ACC112 (cell line): ENCODE results near the gene ZNF763.
"Not testable (repeated sequence)": the region's sequence is repeated elsewhere in the genome, so short reads cannot be mapped to it uniquely, and the experiment has no call there.

Experiments
- H2AFZ ChIP-seq: fragments of 200-600 bp; sonication (generic); one replicate; pipeline ENCODE4 v1.6.0; 2017; ENCODE audit warnings: antibody characterized with exemption, low read length; ENCODE audit not compliant: unreplicated experiment
- H3K27ac ChIP-seq: fragments of 200-600 bp; sonication (generic); 2 replicates; pipeline ENCODE4 v1.5.1; 2014; ENCODE audit warnings: low read depth, mild to moderate bottlenecking, antibody characterized with exemption, low read length, moderate library complexity
- H3K27me3 ChIP-seq: fragments of 200-600 bp; sonication (generic); 2 replicates; pipeline ENCODE4 v1.6.1; 2014; ENCODE audit warnings: mild to moderate bottlenecking, antibody characterized with exemption, low read length, moderate library complexity, mixed read lengths; ENCODE audit not compliant: insufficient read depth
- H3K36me3 ChIP-seq: fragments of 200-600 bp; sonication (generic); 2 replicates; pipeline ENCODE4 v1.6.1; 2016; ENCODE audit warnings: mild to moderate bottlenecking, antibody characterized with exemption, low read length, moderate library complexity, mixed read lengths; ENCODE audit not compliant: insufficient read depth
- H3K4me1 ChIP-seq: fragments of 200-600 bp; sonication (generic); one replicate; pipeline ENCODE4 v1.6.1; 2016; ENCODE audit warnings: low read length, mixed read lengths; ENCODE audit not compliant: insufficient read depth, unreplicated experiment, control insufficient read depth
- H3K4me3 ChIP-seq: fragments of 200-600 bp; sonication (generic); 2 replicates; pipeline ENCODE4 v1.5.1; 2014; ENCODE audit warnings: mild to moderate bottlenecking, low read depth, low read length
- H3K79me2 ChIP-seq: fragments of 200-600 bp; sonication (generic); one replicate; pipeline ENCODE4 v1.6.0; 2016; ENCODE audit warnings: low read length; ENCODE audit not compliant: control insufficient read depth, unreplicated experiment, insufficient read depth

ZNF763 gene

DNA sequence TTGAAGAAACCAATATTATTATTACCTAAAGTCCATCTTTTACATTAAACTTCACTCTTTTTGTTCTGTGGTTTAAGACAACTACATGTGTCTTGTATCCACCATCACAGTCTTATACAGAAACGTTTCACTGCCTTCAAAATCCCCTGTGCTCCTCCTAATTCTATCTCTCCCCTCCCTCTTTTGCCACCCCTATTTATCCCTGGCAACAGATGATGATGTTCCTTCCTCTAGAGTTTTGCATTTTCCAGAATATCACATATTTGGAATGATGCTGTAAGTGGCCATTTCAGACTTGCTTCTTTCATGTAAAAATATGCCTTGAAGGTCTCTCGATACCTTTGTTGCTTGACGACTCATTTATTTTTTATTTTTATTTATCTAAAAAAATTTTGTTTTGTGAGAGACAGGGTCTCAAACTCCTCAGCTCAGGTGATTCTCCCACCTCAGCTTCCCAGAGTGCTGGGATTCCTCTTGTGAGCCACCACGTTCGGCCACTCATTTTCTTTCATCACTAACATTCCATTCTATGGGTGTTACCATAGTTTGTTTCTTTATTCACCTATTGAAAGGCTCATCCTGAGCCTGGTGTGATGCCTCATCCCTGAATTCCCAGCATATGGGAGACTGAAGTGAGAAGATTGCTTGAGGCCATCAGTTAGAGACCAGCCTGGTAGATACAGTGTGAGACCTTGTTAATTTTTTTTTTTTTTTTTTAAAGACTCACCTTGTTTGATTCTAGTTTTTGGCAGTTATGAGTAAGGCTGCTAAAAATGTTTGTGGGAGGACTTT is 8.4 kb downstream of the ZNF763 start:
- no peak overlapping the region for H3K4me3 ChIP-seq
- H3K36me3 ChIP-seq, result peaks cover 6% of the 10 kb centered on the region
- no peak overlapping the region for H3K27ac ChIP-seq
- no peaks in the 10 kb centered on the region for H3K27me3 ChIP-seq
- H2AFZ ChIP-seq, result no peak overlapping the region
- no peaks in the 10 kb centered on the region for H3K79me2 ChIP-seq
- H3K4me1 ChIP-seq, result no peaks in the 10 kb centered on the region

DNA sequence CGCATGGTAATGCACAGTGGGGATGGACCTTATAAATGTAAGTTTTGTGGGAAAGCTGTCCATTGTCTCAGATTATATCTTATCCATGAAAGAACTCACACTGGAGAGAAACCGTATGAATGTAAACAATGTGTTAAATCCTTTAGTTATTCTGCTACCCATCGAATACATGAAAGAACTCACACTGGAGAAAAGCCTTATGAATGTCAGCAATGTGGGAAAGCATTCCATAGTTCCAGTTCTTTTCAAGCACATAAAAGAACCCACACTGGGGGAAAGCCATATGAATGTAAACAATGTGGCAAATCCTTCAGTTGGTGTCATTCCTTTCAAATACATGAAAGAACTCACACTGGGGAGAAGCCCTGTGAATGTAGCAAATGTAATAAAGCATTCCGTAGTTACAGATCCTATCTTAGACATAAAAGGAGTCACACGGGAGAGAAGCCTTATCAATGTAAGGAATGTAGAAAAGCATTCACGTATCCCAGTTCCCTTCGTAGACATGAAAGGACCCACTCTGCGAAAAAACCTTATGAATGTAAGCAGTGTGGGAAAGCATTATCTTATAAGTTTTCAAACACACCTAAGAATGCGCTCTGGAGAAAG is 13.8 kb downstream of the ZNF763 start:
- Histone ChIP-seq H2AFZ (no peak overlapping the region), H3K79me2 (no peaks in the 10 kb centered on the region), H3K27me3 (no peaks in the 10 kb centered on the region), H3K27ac (no peak overlapping the region), H3K4me3 (no peak overlapping the region), H3K36me3 (peaks cover 12% of the 10 kb centered on the region), H3K4me1 (no peaks in the 10 kb centered on the region)

DNA sequence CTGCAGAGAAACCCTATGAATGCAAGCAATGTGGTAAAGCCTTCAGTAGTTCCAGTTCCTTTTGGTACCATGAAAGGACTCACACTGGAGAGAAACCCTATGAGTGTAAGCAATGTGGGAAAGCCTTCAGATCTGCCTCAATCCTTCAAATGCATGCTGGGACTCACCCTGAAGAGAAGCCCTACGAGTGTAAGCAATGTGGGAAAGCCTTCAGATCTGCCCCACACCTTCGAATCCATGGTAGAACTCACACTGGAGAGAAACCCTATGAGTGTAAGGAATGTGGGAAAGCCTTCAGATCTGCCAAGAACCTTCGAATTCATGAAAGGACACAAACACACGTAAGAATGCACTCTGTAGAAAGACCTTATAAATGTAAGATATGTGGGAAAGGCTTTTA is 14.7 kb downstream of the ZNF763 start:
- no peak overlapping the region for H3K4me3 ChIP-seq
- no peaks in the 10 kb centered on the region for H3K79me2 ChIP-seq

DNA sequence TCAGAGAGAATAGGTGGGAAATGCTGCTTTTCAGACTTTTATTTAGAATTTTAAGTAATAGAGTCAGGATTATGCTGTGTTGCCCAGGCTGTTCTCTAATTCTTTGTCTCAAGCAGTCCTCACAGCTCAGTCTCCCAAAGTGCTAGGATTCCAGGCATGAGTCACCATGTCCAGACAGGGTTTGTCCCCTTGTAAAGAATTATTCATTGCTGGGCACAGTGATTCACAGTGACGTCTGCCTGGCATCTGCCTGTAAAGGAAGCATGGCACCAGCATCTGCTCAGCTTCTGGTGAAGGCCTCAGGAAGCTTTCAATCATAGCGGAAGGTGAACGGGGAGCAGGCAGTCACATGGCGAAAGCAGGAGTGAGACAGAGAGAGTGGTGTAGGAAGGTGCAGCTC is 17.7 kb downstream of the ZNF763 start:
- no peak overlapping the region for H3K4me3 ChIP-seq
- no peak overlapping the region for H3K27ac ChIP-seq
- no peaks in the 10 kb centered on the region for H3K27me3 ChIP-seq
- H3K4me1 ChIP-seq, result no peaks in the 10 kb centered on the region
- H2AFZ ChIP-seq, result no peak overlapping the region
- peaks cover 11% of the 10 kb centered on the region for H3K36me3 ChIP-seq
- H3K79me2 ChIP-seq, result no peaks in the 10 kb centered on the region

More for the DNA sequence above, 14.7 kb downstream of the ZNF763 start:
- H3K27ac ChIP-seq, result no peak overlapping the region
- H3K4me1 ChIP-seq, result no peaks in the 10 kb centered on the region
- H3K36me3 ChIP-seq, result peaks cover 12% of the 10 kb centered on the region
- no peaks in the 10 kb centered on the region for H3K27me3 ChIP-seq
- H2AFZ ChIP-seq, result no peak overlapping the region

DNA sequence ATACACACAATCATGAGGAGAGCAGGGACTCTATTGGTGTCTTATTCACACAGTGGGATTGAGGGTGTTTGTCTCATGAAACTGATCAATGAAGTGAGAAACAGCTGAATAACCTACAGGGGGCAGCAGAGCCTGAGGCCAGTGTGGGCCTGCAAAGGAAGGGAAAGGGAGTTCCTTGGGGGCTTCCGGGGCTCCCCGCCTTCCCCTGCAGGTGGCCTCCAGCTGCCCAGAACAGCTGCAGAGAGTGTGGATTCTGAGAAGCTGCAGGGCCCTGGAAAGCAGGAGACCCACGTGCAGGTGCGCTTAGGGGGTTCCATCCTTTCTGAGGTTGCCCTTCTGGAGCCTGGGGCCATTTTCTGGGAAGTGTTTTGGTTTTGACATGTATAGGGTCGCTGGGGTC is 20.1 kb downstream of the ZNF763 start:
- H3K4me3 ChIP-seq, result no peak overlapping the region
- no peak overlapping the region for H2AFZ ChIP-seq

DNA sequence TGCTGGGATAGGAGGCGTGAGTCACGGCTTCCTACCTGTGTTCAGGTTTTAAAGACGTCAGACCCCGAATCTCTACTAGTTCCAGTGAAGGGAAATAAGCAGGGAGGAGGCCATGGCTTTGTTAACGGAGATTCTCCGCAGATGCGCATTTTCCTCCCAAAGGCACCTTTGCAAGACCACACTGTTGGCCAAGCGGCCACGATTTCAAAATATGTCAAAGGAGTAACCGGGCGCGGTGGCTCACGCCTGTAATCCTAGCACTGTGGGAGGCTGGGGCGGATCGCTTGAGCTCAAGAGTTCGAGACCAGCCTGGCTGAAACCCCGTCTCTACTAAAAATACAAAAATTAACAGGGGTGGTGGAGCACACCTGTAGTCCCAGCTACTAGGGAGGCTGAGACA is 21.9 kb downstream of the ZNF763 start:
- Histone ChIP-seq H3K36me3 (no peaks in the 10 kb centered on the region), H3K4me3 (no peak overlapping the region), H3K27me3 (no peaks in the 10 kb centered on the region), H3K4me1 (peaks cover 4% of the 10 kb centered on the region), H2AFZ (no peak overlapping the region), H3K27ac (no peak overlapping the region), H3K79me2 (peaks cover 12% of the 10 kb centered on the region)

More for the DNA sequence above, 20.1 kb downstream of the ZNF763 start:
- no peaks in the 10 kb centered on the region for H3K36me3 ChIP-seq
- H3K79me2 ChIP-seq, result peaks cover 3% of the 10 kb centered on the region
- no peaks in the 10 kb centered on the region for H3K4me1 ChIP-seq
- no peak overlapping the region for H3K27ac ChIP-seq
- H3K27me3 ChIP-seq, result no peaks in the 10 kb centered on the region

DNA sequence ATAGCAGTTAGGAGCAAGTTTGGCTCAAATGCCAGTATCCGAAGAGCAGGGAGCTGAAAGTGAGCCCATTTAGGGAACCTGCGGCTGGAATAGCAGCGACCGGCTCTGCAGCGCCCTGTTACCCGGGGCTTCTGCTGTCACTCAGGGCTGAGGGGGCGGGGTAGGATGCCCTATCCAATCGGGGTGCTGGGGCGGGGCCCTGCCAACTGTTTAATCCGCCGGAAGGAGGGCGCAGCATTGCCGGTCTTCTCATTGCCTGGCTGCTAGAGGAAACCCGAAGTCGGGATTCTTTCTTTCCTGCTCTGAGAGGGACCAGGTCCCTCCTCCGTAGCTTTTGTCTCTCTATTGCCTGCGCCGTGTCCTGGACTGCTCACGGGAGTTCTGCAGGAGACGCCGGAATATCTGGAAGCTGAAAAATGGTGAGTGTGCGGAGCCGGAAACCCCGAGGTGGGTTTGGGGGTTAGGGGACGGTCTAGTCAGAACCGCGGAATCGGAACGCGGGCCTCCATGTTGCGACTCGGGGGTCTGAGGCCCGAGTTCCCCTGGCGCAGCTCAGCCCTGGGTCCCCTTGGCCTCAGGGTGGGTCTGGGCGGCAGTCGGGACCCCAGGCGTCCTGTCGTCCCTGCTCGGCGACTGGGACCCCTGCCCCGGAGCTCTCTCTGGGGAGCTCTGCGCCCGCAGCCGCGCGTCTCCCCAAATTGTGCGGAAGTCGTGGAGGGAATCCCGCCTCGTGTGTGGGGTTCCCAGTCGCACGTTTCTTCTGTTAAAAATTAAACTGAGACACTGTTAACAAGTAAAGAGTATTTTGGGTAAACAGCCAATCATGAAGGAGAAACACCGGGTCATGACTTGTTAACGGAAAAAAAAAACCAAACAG is 22.8 kb downstream of the ZNF763 start:
- H2AFZ ChIP-seq, result peak overlapping the region; percentile 94

DNA sequence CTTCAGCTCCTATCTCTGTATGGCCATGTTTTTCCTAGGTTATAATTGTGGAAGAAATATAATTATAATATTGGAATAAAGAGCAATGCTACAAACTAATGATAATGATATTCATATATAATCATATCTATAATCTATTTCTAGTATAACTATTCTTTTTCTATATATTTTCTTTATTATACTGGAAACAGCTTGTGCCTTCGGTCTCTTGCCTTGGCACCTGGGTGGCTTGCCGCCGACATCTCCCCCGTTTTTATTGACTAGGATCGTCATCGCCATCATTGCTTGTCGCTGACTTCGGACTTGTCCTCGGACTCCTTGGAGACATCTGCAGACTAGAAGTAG is 24.2 kb downstream of the ZNF763 start:
- Histone ChIP-seq H3K27me3 (no peaks in the 10 kb centered on the region), H3K27ac (no peak overlapping the region), H2AFZ (no peak overlapping the region), H3K36me3 (no peaks in the 10 kb centered on the region), H3K4me3 (peak overlapping the region; percentile 97), H3K79me2 (peaks cover 26% of the 10 kb centered on the region), H3K4me1 (peaks cover 14% of the 10 kb centered on the region)

More for the DNA sequence above, 22.8 kb downstream of the ZNF763 start:
- no peaks in the 10 kb centered on the region for H3K36me3 ChIP-seq
- H3K79me2 ChIP-seq, result peaks cover 17% of the 10 kb centered on the region
- peaks cover 11% of the 10 kb centered on the region for H3K4me1 ChIP-seq
- H3K27me3 ChIP-seq, result no peaks in the 10 kb centered on the region
- H3K27ac ChIP-seq, result peak overlapping the region; percentile 61
- H3K4me3 ChIP-seq, result peak overlapping the region; percentile 97

DNA sequence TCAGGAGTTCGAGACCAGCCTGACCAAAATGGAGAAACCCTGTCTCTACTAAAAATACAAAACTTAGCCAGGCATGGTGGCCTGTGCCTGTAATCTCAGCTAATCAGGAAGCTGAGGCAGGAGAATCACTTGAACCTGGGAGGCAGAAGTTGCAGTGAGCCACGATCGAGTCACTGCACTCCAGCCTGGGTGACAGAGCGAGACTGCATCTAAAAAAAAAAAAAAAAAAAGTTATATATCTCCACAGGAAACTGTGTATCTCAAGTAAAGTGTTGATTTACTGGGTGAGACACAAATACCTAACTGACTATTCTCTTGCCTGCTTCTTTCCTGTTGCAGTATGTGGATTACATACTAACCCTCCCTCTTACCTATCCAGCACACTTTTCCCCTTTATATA is 27.1 kb downstream of the ZNF763 start:
- not testable (repeated sequence) for H3K36me3 ChIP-seq, H3K27me3 ChIP-seq, H3K4me3 ChIP-seq
- Histone ChIP-seq H3K79me2 (peaks cover 29% of the 10 kb centered on the region), H3K27ac (peak overlapping the region; percentile 23; the same call in 1 of the 2 replicates), H3K4me1 (peaks cover 22% of the 10 kb centered on the region), H2AFZ (peak overlapping the region; percentile 50)

DNA sequence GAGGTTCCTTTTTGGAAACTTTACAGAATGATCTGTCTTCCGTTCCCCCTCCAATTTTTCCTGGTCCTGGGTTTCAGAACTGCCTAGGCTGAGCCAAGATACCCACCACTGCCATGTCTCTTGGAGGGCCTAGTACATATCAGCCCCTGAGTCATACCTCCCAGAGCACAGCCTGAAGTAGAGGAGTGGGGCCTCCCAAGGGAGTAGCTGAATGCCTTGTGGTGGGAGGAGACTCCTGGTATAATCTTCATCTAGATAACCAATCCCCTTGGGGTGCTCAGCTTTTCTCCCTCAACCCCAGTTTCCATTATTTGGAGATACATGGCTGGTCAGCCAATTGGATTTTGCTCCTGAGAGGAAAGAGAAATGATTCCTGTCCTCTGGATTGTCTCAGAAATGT is 30.3 kb downstream of the ZNF763 start:
- Histone ChIP-seq H2AFZ (no peak overlapping the region), H3K27me3 (no peaks in the 10 kb centered on the region), H3K79me2 (peaks cover 35% of the 10 kb centered on the region), H3K27ac (peak overlapping the region; percentile 20), H3K4me3 (no peak overlapping the region), H3K4me1 (peaks cover 24% of the 10 kb centered on the region), H3K36me3 (peaks cover 3% of the 10 kb centered on the region; the same call in 1 of the 2 replicates)
